Astrocyte (in vitro differentiated cells and primary cell): Measurements from ENCODE around the gene NUBPL.

Experiments used
- CTCF ChIP-seq: IDR thresholded peaks from 2 replicates; pipeline ENCODE4 v1.5.1; 2011; ENCODE audit warnings: low read depth, mild to moderate bottlenecking, inconsistent platforms, low read length, moderate library complexity; ENCODE audit not compliant: insufficient read depth
- EZH2 ChIP-seq: IDR thresholded peaks from 2 replicates; pipeline ENCODE4 v1.6.1; 2012; ENCODE audit warnings: mild to moderate bottlenecking, low read length, inconsistent platforms; ENCODE audit not compliant: insufficient read depth

DNA sequence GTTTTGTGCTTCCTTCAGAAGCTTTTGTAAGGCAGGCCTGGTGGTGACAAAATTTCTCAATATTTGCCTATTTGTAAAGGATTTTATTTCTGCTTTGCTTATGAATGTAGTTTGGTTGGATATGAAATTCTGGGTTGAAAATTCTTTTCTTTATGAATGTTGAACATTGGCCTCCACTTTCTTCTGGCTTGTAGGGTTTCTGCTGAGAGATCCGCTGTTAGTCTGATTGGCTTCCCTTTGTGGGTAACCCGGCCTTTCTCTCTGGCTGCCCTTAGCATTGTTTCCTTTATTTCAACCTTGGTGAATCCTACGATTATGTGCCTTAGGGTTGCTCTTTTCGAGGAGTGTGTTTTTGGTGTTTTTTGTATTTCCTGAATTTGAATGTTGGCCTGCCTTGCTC is 58.2 kb downstream of the NUBPL start:
- TF ChIP-seq CTCF, result no peak
- no peak for TF ChIP-seq EZH2
